ENCODE measurements around the gene MAGI2. TPM values are rescaled to one million over a fixed set of nuclear protein-coding genes. Genes with fewer than 3 reads are reported as not detected.

Gene MAGI2
- total RNA-seq, 1 donor from 2014 or later, result 11.4 TPM

DNA sequence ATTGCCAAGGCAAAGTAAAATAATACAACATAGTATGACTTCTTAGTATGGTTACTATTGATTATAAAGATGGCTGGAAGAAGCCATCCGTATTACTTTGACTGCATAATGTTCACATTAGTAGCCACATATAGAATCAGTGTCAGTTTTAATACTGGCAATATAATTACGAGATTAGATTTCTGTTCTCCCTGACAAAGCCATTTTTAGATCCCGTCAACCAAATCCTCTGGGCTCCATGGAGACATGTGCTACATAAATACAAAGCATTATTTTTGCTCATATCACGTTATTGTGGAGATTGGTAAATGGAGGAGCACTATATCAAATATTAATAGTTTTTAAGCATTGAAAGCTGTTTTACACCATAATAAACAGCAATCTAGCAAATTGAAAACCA, 124.0 kb downstream of the MAGI2 start:
- H3K4me3 Mint-ChIP-seq (ENCODE audit: low read depth), result no peak overlapping the region
- no peaks in the 10 kb centered on the region for H3K36me3 Mint-ChIP-seq (ENCODE audit: insufficient read depth)
- no peaks in the 10 kb centered on the region for H3K27me3 Mint-ChIP-seq
- DNase-seq (ENCODE audit: low spot score, unreplicated experiment), result no peak
- H3K4me1 Mint-ChIP-seq (ENCODE audit: low read depth), result no peaks in the 10 kb centered on the region
- H3K27ac Mint-ChIP-seq, result no peak overlapping the region
- H3K9me3 Mint-ChIP-seq (ENCODE audit: low read depth), result no peaks in the 10 kb centered on the region
- TF ChIP-seq, protein P1, sequence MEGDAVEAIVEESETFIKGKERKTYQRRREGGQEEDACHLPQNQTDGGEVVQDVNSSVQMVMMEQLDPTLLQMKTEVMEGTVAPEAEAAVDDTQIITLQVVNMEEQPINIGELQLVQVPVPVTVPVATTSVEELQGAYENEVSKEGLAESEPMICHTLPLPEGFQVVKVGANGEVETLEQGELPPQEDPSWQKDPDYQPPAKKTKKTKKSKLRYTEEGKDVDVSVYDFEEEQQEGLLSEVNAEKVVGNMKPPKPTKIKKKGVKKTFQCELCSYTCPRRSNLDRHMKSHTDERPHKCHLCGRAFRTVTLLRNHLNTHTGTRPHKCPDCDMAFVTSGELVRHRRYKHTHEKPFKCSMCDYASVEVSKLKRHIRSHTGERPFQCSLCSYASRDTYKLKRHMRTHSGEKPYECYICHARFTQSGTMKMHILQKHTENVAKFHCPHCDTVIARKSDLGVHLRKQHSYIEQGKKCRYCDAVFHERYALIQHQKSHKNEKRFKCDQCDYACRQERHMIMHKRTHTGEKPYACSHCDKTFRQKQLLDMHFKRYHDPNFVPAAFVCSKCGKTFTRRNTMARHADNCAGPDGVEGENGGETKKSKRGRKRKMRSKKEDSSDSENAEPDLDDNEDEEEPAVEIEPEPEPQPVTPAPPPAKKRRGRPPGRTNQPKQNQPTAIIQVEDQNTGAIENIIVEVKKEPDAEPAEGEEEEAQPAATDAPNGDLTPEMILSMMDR (IDR thresholded peaks at IDR 0.05; ENCODE audit: unreplicated experiment), result no peak

DNA sequence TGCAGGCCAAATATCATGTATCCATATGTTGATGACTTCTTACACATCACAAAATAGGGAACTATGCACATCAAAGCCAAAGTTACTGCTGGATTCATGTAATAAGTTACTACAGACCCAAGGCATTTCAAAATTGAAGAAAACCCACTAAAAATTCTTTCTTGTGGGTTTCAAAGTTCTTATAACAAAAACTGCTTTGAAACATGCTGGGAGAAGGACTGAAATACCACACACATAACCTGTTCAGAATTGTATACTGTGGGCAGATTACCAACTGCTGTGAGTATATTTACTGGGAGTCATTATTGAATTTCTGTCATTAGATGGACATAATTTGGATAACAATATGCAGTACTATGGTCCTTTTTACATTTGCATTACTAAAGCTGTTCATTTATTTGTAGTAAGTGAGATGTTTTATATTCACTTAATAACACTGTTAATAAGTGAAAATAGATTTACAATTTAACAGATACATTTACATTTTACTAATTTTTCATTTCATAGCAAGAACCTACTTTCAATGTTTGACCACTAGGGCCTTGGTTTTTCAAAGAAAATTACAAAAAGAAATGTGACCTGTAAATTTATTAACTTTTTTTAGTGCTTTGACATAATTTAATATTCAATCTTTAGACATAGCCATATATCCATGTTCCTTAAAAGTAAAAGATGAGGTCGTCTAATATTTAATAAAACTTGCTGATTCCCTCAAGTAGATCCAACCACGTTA, 132.6 kb downstream of the MAGI2 start:
- peaks cover 6% of the 10 kb centered on the region for H3K4me1 Mint-ChIP-seq (ENCODE audit: low read depth)
- no peak overlapping the region for H3K4me3 Mint-ChIP-seq (ENCODE audit: low read depth)
- TF ChIP-seq, protein P1 (IDR thresholded peaks at IDR 0.05; ENCODE audit: unreplicated experiment), result no peak
- H3K27ac Mint-ChIP-seq, result no peak overlapping the region
- no peaks in the 10 kb centered on the region for H3K36me3 Mint-ChIP-seq (ENCODE audit: insufficient read depth)
- no peak for DNase-seq (ENCODE audit: low spot score, unreplicated experiment)
- no peaks in the 10 kb centered on the region for H3K27me3 Mint-ChIP-seq
- H3K9me3 Mint-ChIP-seq (ENCODE audit: low read depth), result no peaks in the 10 kb centered on the region

DNA sequence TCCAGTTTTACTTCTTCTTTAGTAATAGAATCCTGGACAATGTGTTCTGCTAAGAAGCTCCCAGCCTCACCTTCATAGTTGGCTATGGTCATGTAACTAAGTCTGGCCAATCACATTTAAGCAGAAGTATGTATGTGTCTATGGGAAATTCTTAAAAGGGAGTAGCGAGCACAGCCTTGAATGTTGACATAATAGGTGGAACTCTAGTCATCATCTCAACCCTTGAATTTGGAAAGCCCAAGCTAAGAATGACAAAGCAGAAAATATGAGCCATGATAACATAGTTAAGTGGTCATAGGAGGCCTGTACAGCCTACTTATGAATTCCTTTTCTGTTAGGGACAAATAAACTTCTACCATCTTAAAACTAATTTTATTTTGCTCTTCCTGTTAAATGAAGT, 134.1 kb downstream of the MAGI2 start:
- DNase-seq (ENCODE audit: low spot score, unreplicated experiment), result no peak
- TF ChIP-seq, protein P1 (IDR thresholded peaks at IDR 0.05; ENCODE audit: unreplicated experiment), result no peak
- peaks cover 6% of the 10 kb centered on the region for H3K4me1 Mint-ChIP-seq (ENCODE audit: low read depth)
- no peaks in the 10 kb centered on the region for H3K9me3 Mint-ChIP-seq (ENCODE audit: low read depth)
- no peaks in the 10 kb centered on the region for H3K27me3 Mint-ChIP-seq
- no peaks in the 10 kb centered on the region for H3K36me3 Mint-ChIP-seq (ENCODE audit: insufficient read depth)
- no peak overlapping the region for H3K27ac Mint-ChIP-seq
- no peak overlapping the region for H3K4me3 Mint-ChIP-seq (ENCODE audit: low read depth)

DNA sequence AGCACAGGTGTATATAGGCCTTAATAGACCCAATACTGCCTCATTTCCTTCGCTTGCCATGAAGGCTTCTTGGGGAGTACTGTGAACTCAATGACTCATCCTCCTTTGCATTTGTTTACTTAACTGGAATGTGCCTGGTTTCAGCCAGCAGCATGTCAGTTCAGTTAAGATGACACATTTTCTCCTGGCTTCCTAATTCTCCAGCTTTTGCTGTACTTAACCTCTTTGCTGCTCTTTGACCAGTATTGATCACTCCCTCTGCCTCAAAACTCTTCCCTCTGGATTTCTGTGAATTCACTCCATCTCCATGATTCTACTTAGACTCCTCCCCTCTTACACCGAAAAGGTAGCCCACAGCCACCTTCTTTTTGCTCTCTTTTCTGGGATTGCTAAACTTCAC, 135.7 kb downstream of the MAGI2 start:
- no peak overlapping the region for H3K4me3 Mint-ChIP-seq (ENCODE audit: low read depth)
- no peaks in the 10 kb centered on the region for H3K27me3 Mint-ChIP-seq
- TF ChIP-seq, protein P1 (IDR thresholded peaks at IDR 0.05; ENCODE audit: unreplicated experiment), result no peak
- H3K27ac Mint-ChIP-seq, result no peak overlapping the region
- H3K9me3 Mint-ChIP-seq (ENCODE audit: low read depth), result no peaks in the 10 kb centered on the region
- H3K36me3 Mint-ChIP-seq (ENCODE audit: insufficient read depth), result no peaks in the 10 kb centered on the region
- peaks cover 6% of the 10 kb centered on the region for H3K4me1 Mint-ChIP-seq (ENCODE audit: low read depth)
- no peak for DNase-seq (ENCODE audit: low spot score, unreplicated experiment)

DNA sequence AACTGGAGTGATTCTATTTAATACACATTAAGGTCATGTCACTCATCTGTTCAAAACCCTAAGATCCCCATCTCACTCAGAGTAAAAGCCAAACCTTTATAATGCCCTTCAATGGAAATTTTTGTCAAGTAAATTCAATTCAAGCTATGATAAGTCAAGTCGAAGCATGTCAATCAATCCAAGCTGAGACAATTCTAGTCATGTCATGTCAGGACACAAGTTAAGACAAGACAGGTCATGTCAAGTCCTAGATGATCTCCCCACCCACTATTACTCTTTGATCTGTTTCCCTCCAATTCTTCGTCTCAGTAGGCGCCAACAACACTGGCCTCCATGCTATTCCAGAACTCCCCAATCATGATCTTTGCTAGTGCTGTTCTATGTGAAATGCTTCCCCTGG, 141.4 kb downstream of the MAGI2 start:
- TF ChIP-seq, protein P1 (IDR thresholded peaks at IDR 0.05; ENCODE audit: unreplicated experiment), result no peak
- Mint-ChIP-seq H3K9me3 (ENCODE audit: low read depth) (no peaks in the 10 kb centered on the region), H3K4me1 (ENCODE audit: low read depth) (peaks cover 4% of the 10 kb centered on the region), H3K27ac (no peak overlapping the region), H3K4me3 (ENCODE audit: low read depth) (no peak overlapping the region), H3K27me3 (no peaks in the 10 kb centered on the region), H3K36me3 (ENCODE audit: insufficient read depth) (no peaks in the 10 kb centered on the region)
- DNase-seq (ENCODE audit: low spot score, unreplicated experiment), result no peak
